PC-3 (cell line): ENCODE measurements around the gene ZFP92. TPM values are rescaled to one million over a fixed set of nuclear protein-coding genes. Genes with fewer than 3 reads are reported as not detected.

Experiments used
- ATAC-seq: fragments of 200-7000 bp; cut with Tn5 transposase; 2 replicates; pipeline ENCODE4 v1.9.1; 2020; ENCODE audit warnings: mild to moderate bottlenecking, moderate library complexity
- BruUV-seq: library from RNA; stranded (reverse); fragments of 400-500 nt; replicated peaks from 2 replicates; lab custom pipeline; 2021; lab: Mats Ljungman, UMichigan
- CTCF ChIA-PET: fragments of 300-600 bp; sonication (Branson Sonifier 250); formaldehyde crosslinking; loops from one replicate; lab custom pipeline; 2022; ENCODE audit warnings: antibody characterized with exemption; lab: Charles Lee
- POLR2A ChIA-PET: fragments of 300-600 bp; sonication (Branson Sonifier 250); formaldehyde crosslinking; loops from one replicate; lab custom pipeline; 2022; ENCODE audit warnings: antibody characterized with exemption; ENCODE audit not compliant: unreplicated experiment; lab: Charles Lee
- DNase-seq: peaks from one replicate; pipeline ENCODE4 v3.0.0-alpha.2; 2015
- H2AFZ ChIP-seq: fragments of 300-600 bp; sonication (generic); 2 replicates; pipeline ENCODE4 v1.6.0; 2016; ENCODE audit warnings: antibody characterized with exemption, low read length
- H3F3A ChIP-seq: fragments of 300-600 bp; sonication (generic); one replicate; pipeline ENCODE4 v1.6.0; 2017; ENCODE audit warnings: antibody characterized with exemption, low read length, control low read depth, mild to moderate bottlenecking; ENCODE audit not compliant: unreplicated experiment
- H3K27ac ChIP-seq: fragments of 300-600 bp; sonication (generic); 2 replicates; pipeline ENCODE4 v1.5.1; 2016; ENCODE audit warnings: mild to moderate bottlenecking, low read length
- H3K27me3 ChIP-seq: fragments of 300-600 bp; sonication (generic); 2 replicates; pipeline ENCODE4 v1.6.1; 2016; ENCODE audit warnings: low read length, mixed read lengths
- H3K36me3 ChIP-seq: fragments of 300-600 bp; sonication (generic); 2 replicates; pipeline ENCODE4 v1.6.1; 2016; ENCODE audit warnings: low read depth, mixed run types, low read length, mixed read lengths
- H3K4me1 ChIP-seq: fragments of 300-600 bp; sonication (generic); 2 replicates; pipeline ENCODE4 v1.5.1; 2016; ENCODE audit warnings: low read length; ENCODE audit not compliant: insufficient read depth
- H3K4me2 ChIP-seq: fragments of 300-600 bp; sonication (generic); 2 replicates; pipeline ENCODE4 v1.6.0; 2016; ENCODE audit warnings: low read length
- H3K4me3 ChIP-seq: fragments of 300-600 bp; sonication (generic); 2 replicates; pipeline ENCODE4 v1.5.1; 2016; ENCODE audit warnings: mild to moderate bottlenecking, low read length, mixed read lengths
- H3K79me2 ChIP-seq: fragments of 300-600 bp; sonication (generic); 2 replicates; pipeline ENCODE4 v1.6.1; 2017; ENCODE audit warnings: low read length, mixed read lengths
- H3K9ac ChIP-seq: fragments of 300-600 bp; sonication (generic); 2 replicates; pipeline ENCODE4 v1.6.0; 2016; ENCODE audit warnings: mild to moderate bottlenecking, low read length
- H3K9me2 ChIP-seq: fragments of 300-600 bp; sonication (generic); replicated peaks from 2 replicates; pipeline ENCODE4 v1.6.1; 2016; ENCODE audit warnings: mixed run types, low read length, mixed read lengths
- H3K9me3 ChIP-seq: fragments of 300-600 bp; sonication (generic); 2 replicates; pipeline ENCODE4 v1.6.1; 2016; ENCODE audit warnings: low read length, mixed read lengths
- H4K20me1 ChIP-seq: fragments of 300-600 bp; sonication (generic); 2 replicates; pipeline ENCODE4 v1.6.1; 2016; ENCODE audit warnings: low read length, mixed read lengths
- CTCF ChIP-seq: fragments of 300-600 bp; sonication (generic); conservative IDR thresholded peaks from 2 replicates; pipeline ENCODE4 v1.5.1; 2017; ENCODE audit warnings: antibody characterized with exemption, low read depth, mild to moderate bottlenecking, low read length
- EZH2 ChIP-seq: fragments of 300-600 bp; sonication (generic); IDR thresholded peaks from one replicate; pipeline ENCODE4 v1.6.1; 2017; ENCODE audit warnings: antibody characterized with exemption, mild to moderate bottlenecking, low read length; ENCODE audit not compliant: unreplicated experiment
- EZH2phosphoT487 ChIP-seq: fragments of 300-600 bp; sonication (generic); IDR thresholded peaks from 2 replicates; pipeline ENCODE4 v1.6.1; 2018; ENCODE audit warnings: mild to moderate bottlenecking, antibody characterized with exemption, low read length, borderline replicate concordance
- intact Hi-C: fragments of 100-400 bp; cut with micrococcal nuclease; formaldehyde crosslinking; loops from 2 replicates; pipeline ENCODE4 v1.9.0; 2023
- total RNA-seq: library from RNA; depleted of rRNA; stranded (reverse); fragments of >200 nt; gene quantifications from 2 replicates; pipeline ENCODE4 v1.2.3, GENCODE V29; 2014

The ZFP92 gene
- total RNA-seq, 1 experiment from 2014 or later, result not detected

GRCh38 chrX:153408221-153408721 lies 3.0 kb upstream of the ZFP92 start:
- intact Hi-C loops, result no loop called here
- Histone ChIP-seq H2AFZ (no peak overlapping the region), H3K4me2 (no peak overlapping the region), H3K27me3 (peaks cover 42% of the 10 kb centered on the region), H3F3A (no peaks in the 10 kb centered on the region), H3K9ac (no peak overlapping the region), H3K36me3 (no peaks in the 10 kb centered on the region), H3K4me3 (no peak overlapping the region), H3K9me2 (no peaks in the 10 kb centered on the region), H3K4me1 (no peaks in the 10 kb centered on the region), H3K9me3 (no peaks in the 10 kb centered on the region), H3K79me2 (no peaks in the 10 kb centered on the region), H4K20me1 (no peaks in the 10 kb centered on the region), H3K27ac (no peak overlapping the region)
- ChIA-PET CTCF (no interaction called here), POLR2A (no interaction called here)
- no peak for TF ChIP-seq EZH2
- BruUV-seq, result no TSS peak
- ATAC-seq, result no peak
- no peak for DNase-seq

GRCh38 chrX:153408871-153409351 lies 2.4 kb upstream of the ZFP92 start:
- intact Hi-C loops, result no loop called here
- BruUV-seq, result no TSS peak
- CTCF ChIA-PET, result no interaction called here

GRCh38 chrX:153409414-153410101 lies 1.7 kb upstream of the ZFP92 start:
- no TSS peak for BruUV-seq

More at GRCh38 chrX:153408871-153409351, 2.4 kb upstream of the ZFP92 start:
- H3K4me3 ChIP-seq, result no peak overlapping the region
- H3K9me2 ChIP-seq, result no peaks in the 10 kb centered on the region
- no peaks in the 10 kb centered on the region for H3K79me2 ChIP-seq
- no peak overlapping the region for H3K27ac ChIP-seq
- peaks cover 41% of the 10 kb centered on the region for H3K27me3 ChIP-seq
- no peaks in the 10 kb centered on the region for H3K36me3 ChIP-seq
- H3K4me1 ChIP-seq, result no peaks in the 10 kb centered on the region
- no peak overlapping the region for H2AFZ ChIP-seq
- H3F3A ChIP-seq, result no peaks in the 10 kb centered on the region
- TF ChIP-seq CTCF, result no peak
- no peak for TF ChIP-seq EZH2
- TF ChIP-seq EZH2phosphoT487, result no peak
- no peak overlapping the region for H3K4me2 ChIP-seq
- POLR2A ChIA-PET, result no interaction called here
- ATAC-seq (no peak), DNase-seq (no peak)
- H3K9me3 ChIP-seq, result no peaks in the 10 kb centered on the region
- no peaks in the 10 kb centered on the region for H4K20me1 ChIP-seq
- no peak overlapping the region for H3K9ac ChIP-seq

More at GRCh38 chrX:153409414-153410101, 1.7 kb upstream of the ZFP92 start:
- Histone ChIP-seq H3K27ac (no peak overlapping the region), H2AFZ (no peak overlapping the region), H3K4me3 (no peak overlapping the region), H3K27me3 (peaks cover 40% of the 10 kb centered on the region), H3K9me2 (no peaks in the 10 kb centered on the region), H3K9me3 (no peaks in the 10 kb centered on the region), H3F3A (no peaks in the 10 kb centered on the region), H3K4me2 (no peak overlapping the region), H4K20me1 (no peaks in the 10 kb centered on the region), H3K36me3 (no peaks in the 10 kb centered on the region), H3K79me2 (no peaks in the 10 kb centered on the region), H3K9ac (no peak overlapping the region), H3K4me1 (no peaks in the 10 kb centered on the region)
- POLR2A ChIA-PET, result no interaction called here
- DNase-seq (no peak), ATAC-seq (no peak)
- intact Hi-C loops, result no loop called here
- no peak for TF ChIP-seq EZH2phosphoT487
- TF ChIP-seq EZH2, result no peak
- no peak for TF ChIP-seq CTCF
- CTCF ChIA-PET, result no interaction called here
